ENCODE data around the gene KIF16B.

The KIF16B gene

DNA sequence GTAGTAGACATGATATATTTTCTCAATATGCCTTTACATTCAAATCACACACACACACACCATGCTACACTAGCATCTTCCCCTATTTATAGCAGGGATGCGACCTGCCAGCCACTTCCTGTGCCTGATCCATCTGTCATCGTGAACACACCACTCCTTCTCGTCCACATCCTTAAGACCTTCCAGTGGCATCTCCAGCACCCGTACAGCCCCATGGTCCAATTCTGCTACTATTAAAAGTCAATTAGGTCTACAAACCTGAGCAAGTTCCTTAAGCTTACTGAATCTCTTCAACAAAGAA lies 54.5 kb downstream of the KIF16B start:
- no peak for DNase-seq

DNA sequence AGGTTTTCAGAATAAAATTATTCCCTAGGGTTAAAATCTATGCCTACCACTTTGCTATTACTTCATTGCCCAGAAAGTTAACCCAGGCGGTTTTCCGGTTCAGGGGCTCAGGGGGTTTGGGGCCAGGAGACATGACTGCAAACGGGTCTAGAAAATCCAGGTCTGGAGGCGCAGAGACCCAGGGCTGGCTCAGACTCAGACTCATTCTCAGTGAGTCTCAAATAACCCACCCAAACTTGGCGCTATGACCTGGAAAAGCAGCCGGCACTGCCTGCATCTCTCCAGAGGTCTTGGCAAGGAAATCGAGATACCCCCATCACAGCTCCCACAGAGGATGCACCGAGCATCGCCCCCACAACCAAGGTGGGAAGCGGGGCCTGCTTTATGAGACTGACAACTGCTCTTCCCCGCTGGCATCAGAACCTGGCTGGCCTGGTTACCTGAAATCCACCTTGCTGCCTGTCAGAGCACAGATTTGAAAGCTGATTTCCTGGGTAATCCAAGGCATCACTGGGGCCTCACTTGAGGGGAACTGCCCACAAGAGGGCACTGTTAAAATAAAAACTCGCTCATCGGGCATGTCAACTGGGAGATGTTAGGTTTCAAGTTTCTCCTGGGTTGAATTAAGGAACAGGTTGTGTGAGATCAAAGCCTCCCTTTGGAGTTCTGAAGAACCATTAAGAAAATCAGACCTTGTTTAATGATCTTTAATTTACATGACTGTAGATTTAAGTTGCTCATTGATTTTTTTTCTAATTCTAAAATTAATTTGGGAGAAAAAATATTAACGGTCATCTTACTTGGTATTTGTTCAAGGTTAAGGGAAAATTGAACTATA lies 55.1 kb downstream of the KIF16B start:
- no peak for DNase-seq

DNA sequence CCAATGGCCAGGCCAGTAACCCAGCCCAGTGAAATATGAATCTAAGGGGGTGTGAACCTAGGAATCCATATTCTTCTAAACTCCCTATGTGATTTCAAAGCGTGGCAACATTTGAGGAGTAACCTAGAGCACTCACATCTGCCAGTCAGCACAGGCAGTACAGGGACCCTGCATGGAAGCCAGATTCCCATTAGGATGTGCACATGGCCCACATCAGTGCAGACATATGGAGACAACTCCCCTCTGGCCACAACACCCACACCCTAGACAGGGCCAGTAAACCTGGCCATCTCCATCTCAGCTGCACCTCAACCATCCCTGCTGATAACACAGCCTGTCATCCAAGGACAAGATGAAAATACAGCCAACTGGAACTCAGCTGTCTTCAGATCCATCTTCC lies 56.5 kb downstream of the KIF16B start:
- no peak for DNase-seq

DNA sequence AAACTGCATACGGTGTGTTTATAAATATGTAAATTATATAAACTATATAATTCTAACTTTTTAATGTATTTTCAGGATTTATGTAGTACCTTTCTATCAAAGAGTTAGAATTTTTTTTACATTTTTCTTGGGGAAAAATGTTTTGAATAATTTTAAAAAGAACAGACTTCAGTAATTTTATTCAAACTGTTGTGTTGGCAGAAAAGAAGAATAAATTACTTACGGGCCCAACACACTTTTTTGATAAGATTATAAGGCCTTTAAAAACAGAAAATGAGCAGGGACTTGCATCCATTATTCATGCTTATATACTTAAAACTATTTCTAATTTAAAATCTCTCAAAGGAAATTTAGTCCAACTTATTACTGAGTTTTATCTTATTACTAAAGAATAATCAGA lies 58.2 kb downstream of the KIF16B start:
- no peak for DNase-seq

DNA sequence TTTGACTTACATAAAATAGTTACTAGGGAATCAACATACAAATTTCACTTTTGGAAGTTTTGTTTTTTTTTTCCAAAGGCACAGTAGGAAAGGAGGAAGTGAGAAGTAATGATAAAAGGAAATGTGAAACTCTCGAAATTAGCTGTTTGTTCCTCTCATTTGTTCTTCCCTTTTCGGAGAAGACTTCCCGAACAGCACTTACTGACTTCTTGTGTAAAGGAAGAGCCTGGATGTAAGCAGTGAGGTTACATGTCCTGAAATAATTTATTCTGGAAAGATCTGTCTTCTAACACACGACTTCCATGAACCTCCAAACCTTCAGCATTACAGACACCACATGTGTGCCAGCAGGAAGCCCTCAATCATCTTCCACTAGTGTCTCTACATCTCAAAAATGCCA lies 59.1 kb downstream of the KIF16B start:
- DNase-seq = no peak

DNA sequence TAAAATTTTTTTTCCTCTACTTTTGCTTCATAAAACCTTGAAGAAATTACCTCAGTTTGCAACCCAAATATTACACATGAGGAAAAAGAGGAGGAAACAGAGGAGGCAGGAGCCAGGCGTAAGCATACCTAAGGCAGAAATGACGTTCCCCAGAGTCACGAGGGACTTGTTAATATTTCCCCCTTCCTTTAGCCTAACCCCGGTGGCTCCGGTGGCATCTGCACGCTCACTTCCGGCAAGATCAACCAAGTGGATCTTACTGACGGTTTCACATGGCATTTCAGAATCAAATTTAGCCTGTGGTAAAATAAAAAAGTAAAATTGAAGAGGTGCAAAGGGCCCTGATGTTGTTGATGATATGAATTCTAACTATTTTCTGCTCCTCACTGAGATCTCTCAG lies 67.4 kb downstream of the KIF16B start:
- DNase-seq = no peak

DNA sequence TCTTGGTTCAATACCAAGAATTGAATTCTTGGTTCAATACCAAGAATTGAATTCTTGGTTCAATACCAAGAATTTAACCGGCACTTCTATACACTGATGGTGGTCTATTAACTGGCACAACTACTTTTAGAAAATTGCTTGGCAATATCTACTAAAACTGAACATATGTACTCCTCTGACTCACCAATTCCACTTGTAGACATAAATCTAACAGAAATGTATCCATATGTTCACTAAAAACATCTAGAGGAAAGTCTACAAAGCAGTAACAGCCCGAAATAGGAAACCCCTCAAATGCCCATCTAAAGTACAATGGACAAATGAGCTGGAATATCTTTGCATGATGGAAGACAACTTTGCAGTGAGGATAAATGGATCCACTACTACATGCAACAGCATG lies 71.9 kb downstream of the KIF16B start:
- DNase-seq = no peak

DNA sequence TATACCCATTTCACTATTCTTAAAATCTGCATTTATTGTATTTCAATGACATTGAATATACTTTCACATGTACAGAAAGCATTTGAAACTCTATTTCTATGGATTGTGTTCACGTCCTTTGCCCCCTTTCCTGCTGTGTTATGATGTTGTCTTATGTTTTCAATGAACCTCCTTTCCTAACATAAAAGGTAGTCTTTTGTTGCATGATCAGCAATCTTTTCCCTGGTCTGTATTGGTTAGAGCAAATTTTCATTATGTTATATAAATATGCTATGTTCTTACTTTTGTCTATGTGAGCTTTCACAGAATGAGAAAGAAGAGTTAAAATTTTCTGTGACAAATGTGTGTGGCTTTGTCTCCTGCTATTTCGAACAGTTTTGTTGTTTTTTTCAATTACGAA lies 73.1 kb downstream of the KIF16B start:
- DNase-seq = no peak

DNA sequence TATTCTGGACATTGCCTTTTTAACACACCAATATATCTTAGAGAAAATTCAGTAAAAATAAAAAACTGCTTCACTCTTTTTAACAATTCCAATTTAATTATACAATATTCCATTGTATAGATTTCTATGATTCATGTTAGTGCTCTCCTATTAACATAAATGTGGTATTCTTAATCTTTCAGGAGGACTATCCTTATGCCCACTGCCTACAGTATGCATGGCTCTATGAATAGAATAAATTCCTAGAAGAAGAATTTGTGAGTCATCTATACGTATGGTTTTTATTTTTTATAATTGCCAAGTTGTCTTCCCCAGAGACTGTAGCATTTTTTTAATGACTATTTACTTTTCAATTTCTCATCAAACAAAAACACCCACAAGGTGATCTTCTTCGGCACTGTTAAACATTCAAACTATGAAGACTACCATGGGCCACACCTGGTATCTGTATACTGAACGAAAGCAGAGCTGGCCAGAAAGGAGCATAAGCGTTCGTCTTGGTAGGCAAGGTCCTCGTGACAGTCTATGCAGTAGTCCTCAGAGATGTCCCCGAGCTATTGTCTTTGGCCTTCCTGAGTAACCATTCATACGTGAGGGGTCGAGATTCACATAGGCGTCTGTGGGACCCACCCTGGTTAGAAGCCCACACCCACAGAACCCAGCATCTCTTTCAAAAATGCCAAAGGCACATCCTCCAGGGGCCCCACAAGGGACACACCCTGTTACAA lies 74.6 kb downstream of the KIF16B start:
- DNase-seq = no peak

DNA sequence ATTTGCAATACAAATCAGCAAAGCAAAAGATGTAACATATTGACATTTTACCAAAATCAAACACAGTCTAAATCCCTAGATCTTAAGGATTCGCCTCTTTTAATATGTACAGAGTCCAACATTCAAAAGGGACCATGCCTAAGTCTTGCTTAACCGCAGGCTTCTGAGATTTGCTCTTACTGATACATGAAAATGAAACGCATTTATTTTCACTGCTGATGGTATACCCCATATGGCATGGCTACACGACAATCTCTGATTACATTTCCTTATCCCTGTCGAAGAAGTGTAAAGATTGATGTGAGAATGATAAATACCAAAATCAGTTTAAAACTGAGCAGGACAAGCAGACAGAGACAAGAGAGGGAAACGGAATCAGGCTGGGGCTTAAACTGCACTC lies 75.4 kb downstream of the KIF16B start:
- DNase-seq = no peak

DNA sequence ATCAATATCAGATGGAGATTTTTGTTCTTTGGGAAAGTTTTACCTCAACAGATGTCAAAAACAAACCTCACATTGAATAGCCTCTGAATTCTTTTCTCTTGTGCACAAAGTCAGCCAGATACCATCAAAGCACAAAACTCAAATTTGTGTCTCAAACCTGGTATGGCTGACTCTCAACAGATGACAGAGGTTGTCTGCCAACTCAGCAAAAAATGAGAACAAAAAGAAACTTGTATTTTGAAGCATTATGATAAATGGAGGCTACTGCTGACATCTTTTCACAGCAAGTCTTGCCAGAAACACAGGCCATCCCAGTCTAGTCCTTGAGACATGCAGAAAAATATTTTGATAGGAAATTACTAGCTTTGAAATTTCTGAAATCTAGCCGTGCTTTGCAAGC lies 79.8 kb downstream of the KIF16B start:
- DNase-seq = no peak

DNA sequence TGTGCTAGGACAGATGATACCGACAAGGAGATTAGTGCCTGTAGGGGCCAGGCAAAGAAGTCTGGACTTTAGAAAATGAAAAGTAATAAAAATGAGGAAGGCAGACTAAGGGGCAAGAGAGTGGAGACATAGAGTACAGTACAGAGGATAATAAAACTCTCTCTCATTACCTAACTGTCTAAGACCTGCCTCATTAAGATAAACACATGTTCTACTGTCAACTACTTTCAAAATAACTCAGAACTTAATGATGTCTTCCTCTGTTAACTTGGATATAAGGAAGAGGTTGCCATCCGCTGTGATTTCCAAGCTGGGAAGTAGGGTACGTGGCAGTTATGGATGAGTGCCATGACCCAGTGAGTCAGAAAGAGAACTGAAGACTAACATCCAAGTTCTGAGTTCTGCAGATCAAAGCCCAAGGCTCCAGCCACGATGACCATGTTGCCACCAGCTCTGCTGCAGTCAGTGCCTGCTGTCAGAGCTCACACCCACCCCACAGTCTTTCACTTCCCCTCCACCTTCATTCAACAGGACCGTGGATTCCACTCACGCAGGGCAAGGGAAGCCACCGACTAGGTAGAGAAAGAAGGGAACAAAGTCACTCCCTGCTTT lies 81.8 kb downstream of the KIF16B start:
- DNase-seq = no peak

DNA sequence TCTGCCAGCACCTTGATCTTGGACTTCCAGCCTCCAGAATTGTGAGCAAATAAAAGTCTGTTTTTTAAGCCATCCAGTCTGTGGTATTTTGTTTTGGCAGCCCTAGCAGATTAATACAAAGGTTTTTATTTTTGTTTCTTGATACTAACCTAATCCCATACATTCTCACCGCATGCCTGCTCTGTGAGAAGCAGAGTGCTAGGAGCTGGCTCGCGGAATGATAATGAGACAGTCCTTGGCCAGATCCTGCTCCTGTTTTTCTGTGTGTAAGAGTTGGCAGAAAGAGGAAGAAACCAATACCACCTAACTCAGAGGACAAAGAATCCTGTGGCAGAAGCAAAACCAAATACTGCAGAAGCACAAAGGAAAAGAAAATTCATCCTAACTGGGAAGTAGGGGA lies 82.6 kb downstream of the KIF16B start:
- no peak for DNase-seq

DNA sequence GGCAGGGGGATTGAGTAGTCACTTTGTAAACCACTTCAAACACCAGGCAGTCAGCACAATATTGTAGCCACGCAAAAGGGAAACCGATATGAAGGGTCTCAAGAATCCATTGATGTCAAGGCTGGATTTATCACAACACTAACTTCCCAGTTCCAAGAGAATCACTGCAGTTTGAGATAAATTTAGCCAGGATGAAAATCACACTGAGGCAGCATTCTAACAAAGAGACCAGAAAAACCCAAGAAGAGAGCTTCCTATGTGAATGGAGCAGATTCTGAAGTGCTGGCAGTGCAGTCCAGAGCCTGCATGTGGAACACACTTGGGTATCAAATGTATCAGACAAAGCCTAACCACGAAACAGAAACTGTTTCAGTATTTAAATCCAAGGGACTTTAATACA lies 84.6 kb downstream of the KIF16B start:
- DNase-seq = no peak

DNA sequence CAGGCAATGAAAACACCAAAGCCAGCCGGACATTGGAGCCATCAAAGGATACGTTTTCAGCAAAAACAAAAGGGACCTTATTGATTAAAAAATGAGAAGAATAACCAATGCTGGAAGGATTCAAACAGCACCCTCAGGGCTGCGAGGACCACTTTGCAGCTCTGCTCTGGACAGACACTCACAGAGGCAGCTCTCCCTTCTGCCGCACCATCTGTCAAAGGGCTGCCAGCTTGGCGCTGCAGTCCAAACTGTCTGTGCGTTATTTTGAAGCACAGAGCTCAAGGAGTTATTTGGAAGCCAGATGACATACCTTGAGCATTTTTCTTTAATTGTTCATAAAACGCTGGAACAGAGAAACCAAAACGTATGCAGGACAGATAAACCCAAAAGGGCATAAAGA lies 85.2 kb downstream of the KIF16B start:
- DNase-seq = no peak

DNA sequence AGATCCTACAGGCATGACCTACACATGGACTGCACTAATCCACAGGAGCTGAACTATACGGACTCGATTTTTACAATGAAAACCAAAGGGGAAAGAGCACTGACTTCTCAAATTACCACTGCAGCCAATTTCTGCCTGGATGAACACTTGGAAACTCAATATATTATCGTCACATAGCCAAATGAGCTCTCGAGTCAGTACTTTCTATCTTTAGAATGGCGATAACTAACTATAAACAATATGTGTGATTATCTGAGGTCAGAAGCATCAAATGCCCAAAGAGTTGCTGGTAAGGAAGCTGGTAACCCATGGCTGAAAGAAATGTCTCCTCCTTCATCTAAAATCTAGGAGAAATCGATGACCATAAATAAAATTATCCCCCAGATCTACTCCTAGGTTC lies 86.7 kb downstream of the KIF16B start:
- DNase-seq = no peak

DNA sequence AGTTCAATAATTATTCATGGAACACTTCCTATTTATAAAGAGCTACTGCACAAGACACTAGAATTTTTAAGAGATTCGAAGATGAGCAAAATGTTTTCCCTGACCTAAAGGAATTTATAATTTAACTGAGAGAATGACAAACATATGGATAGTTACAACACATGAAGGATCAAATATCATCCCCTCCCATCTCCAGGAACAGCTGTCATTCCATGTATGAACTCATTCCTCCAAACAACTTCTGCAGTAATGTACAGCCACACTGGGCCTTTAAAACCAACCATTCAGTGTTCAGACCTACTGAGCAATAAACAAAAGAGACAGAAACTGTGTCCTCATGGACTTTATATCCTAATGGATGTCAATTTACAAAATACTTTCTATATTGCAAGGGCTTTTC lies 87.8 kb downstream of the KIF16B start:
- DNase-seq = no peak

DNA sequence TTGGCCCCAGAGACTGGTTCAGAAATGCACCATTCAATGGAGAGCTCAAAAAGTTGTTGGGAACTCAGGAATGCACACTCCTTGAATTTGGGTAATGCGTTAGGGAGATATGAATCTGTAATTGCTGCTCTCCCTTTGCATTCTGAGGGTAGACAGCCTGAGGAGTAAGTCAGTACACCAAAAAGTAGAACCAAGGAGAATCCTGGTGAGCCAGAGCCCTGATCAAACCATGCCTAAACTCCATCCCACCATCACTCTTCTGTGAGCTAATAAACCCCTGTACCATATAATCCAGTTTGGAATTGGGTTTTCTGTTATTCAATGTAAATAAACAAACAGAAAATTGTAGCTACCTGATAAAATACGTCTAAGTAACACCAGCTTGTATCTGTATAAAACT lies 90.2 kb downstream of the KIF16B start:
- DNase-seq = no peak

DNA sequence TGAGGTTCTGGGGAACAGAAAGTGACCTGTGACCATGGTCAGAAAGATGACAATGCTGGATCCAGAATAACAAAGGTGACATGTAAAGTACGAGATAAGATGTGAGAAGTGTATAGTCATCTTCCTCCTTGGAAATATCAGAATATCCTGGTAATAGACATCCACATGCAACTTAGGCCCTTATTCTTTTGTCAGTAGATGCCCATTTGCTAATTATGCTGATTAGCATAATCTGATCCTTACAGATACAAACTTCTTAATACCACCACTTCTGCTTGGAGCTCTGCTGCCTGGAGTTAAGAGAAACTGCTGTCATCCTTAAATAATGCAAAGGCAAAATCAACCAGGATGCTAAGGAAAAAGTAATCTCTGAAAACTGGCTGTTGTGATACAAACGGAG lies 91.3 kb downstream of the KIF16B start:
- DNase-seq = no peak

DNA sequence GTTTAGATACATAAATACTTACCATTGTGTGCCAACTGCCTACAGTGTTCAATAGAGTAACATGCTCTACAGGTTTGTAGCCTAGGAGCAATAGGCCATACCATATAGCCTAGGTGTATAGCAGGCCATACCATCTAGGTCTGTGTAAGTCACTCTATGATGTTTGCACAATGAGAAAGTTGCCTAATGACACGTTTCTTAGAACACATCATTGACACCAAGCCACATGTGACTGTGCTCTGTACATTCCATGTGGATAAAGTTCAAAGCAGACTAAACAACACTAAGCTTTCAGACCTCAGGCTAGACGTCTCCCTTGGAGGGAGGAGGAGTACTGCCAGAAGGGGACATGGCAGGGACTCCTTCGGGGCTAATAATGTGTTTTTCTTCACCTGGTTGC lies 93.6 kb downstream of the KIF16B start:
- no peak for DNase-seq

DNA sequence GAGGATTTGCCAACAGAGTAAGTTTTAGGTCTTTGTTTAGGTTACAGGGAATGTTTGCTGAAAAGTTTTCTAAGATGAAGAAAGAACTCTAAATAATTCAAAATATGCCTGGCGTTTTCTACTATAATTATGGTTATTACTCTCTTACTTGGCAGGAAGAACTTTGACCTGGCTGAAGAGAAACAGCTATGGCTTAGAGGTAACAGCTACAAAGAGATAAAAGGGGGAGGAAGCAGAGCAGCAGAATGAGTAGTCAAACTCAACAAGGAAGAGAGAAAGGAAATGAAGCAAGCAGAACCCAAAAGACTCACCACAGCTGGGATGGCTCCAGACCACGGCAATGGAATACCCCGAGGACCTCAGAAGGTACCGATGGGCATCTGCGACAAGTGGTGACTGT lies 95.6 kb downstream of the KIF16B start:
- no peak for DNase-seq

DNA sequence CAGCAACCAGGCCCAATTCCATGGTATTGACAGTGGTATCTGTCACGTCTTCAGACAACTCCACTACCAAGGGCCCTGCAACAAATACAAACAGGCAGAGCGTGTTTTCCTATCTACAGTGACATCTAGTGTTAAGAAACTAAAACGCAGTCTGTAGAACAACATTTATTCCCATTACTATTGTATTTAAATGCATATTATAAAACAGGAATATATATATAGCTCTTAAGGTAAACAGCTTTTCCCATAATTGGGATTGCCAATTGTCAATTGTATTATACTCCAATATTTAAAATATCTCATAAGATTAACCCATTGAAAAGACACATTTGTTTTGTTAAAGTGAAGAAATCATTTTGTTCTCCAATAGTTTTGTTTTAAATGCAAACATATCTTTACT lies 97.2 kb downstream of the KIF16B start:
- peak in 1 of 2 experiments; percentile 26 for DNase-seq

DNA sequence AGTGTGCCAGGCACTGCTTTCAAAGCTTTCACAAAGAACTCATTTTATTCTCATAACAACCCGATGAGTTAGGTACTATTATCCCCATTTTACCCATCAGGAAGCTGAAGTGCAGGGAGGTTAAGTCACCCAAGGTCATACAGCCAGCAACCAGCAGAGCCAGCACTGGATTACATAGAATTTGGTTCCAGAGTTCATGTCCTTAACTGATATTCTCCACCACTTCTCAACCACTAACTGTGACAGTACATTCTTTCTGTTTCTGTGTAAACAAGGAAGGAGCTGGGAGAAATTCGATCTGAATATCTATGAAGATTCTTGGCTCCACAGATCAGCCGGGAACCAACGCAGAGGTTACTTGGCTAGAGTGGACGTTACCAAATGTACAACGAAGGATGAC lies 98.0 kb downstream of the KIF16B start:
- no peak for DNase-seq

DNA sequence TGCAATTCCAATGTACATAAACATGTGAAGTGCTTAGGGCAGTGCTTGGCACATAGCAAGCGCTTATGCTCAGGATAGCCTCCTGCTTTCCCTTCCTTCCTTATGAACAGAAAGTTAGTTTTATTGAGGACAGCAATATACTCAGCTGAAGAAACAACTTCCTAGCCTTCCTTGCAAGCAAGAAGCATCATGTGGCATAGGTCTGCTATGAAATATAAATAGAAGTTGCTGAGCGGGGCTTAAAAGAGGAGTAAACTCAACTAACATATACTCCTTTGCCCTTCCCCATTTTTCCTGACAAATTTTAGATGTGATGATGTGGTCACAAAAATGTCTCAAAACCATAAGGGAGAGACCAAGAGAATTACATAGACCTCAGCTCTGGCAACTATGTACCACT lies 98.9 kb downstream of the KIF16B start:
- no peak for DNase-seq

Data from NCI-H1930 (cell line).